Epithelial cell of proximal tubule (primary cell): Measurements from ENCODE around the gene SLC44A4. TPM values are rescaled to one million over a fixed set of nuclear protein-coding genes. Genes with fewer than 3 reads are reported as not detected.
"Not testable (repeated sequence)": the region's sequence is repeated elsewhere in the genome, so short reads cannot be mapped to it uniquely, and the experiment has no call there.

Experiments used
- DNase-seq: peaks from one replicate; pipeline ENCODE4 v3.0.0-alpha.2; 2011; ENCODE audit warnings: low read depth
- H3K4me3 ChIP-seq: 2 replicates; pipeline ENCODE4 v1.5.1; 2011; ENCODE audit warnings: low read depth, mild to moderate bottlenecking, low read length
- CTCF ChIP-seq: conservative IDR thresholded peaks from 2 replicates; pipeline ENCODE4 v1.5.1; 2012; ENCODE audit warnings: low read depth, mild to moderate bottlenecking, low read length
- total RNA-seq: library from RNA; depleted of rRNA; stranded (reverse); fragments of >200 nt; gene quantifications from 2 replicates; pipeline ENCODE4 v1.2.3, GENCODE V29; 2015

Gene SLC44A4
- total RNA-seq, 1 donor from 2014 or later: 24.0 TPM

- H3K4me3 ChIP-seq: no peak overlapping the region
- no peak for TF ChIP-seq CTCF
- DNase-seq: no peak
Observed at GRCh38 chr6:31919624-31920303, 41.0 kb upstream of the SLC44A4 start.

- no peak for TF ChIP-seq CTCF
- DNase-seq: no peak
- H3K4me3 ChIP-seq: no peak overlapping the region
Observed at GRCh38 chr6:31918069-31918720, 39.4 kb upstream of the SLC44A4 start.

GRCh38 chr6:31915756-31916155 lies 37.0 kb upstream of the SLC44A4 start:
- no peak overlapping the region for H3K4me3 ChIP-seq
- TF ChIP-seq CTCF: no peak
- no peak for DNase-seq

GRCh38 chr6:31915351-31915750 lies 36.6 kb upstream of the SLC44A4 start:
- no peak overlapping the region for H3K4me3 ChIP-seq
- no peak for DNase-seq
- TF ChIP-seq CTCF: no peak

- TF ChIP-seq CTCF: no peak
- DNase-seq: no peak
Observed at GRCh38 chr6:31911826-31912585, 33.2 kb upstream of the SLC44A4 start.

GRCh38 chr6:31909298-31909697 lies 30.5 kb upstream of the SLC44A4 start:
- H3K4me3 ChIP-seq, DNase-seq: not testable (repeated sequence)

More at GRCh38 chr6:31911826-31912585, 33.2 kb upstream of the SLC44A4 start:
- H3K4me3 ChIP-seq: no peak overlapping the region

GRCh38 chr6:31908791-31909190 lies 30.0 kb upstream of the SLC44A4 start:
- no peak overlapping the region for H3K4me3 ChIP-seq
- no peak for TF ChIP-seq CTCF
- no peak for DNase-seq

- not testable (repeated sequence) for DNase-seq, H3K4me3 ChIP-seq
Observed at GRCh38 chr6:31908255-31908654, 29.5 kb upstream of the SLC44A4 start.
